IMR-90 (cell line): ENCODE results near the gene PTPRS. TPM values are rescaled to one million over a fixed set of nuclear protein-coding genes. Genes with fewer than 3 reads are reported as not detected.
"Not testable (repeated sequence)": the region's sequence is repeated elsewhere in the genome, so short reads cannot be mapped to it uniquely, and the experiment has no call there.

ENCODE experiments used
- ATAC-seq: fragments of 200-7000 bp; cut with Tn5 transposase; 2 replicates; pipeline ENCODE4 v1.9.1; 2020; ENCODE audit warnings: low read depth, mild to moderate bottlenecking, moderate library complexity
- BruUV-seq: library from RNA; stranded (reverse); fragments of 400-500 nt; replicated peaks from 2 replicates; lab custom pipeline; 2021; lab: Mats Ljungman, UMichigan
- CTCF ChIA-PET: fragments of 300-600 bp; formaldehyde crosslinking; extraction: SDS; loops from one replicate; lab custom pipeline; 2021; ENCODE audit warnings: antibody characterized with exemption; lab: Yijun Ruan, JAX
- POLR2A ChIA-PET: fragments of 300-600 bp; sonication (Branson Sonifier 250); formaldehyde crosslinking; loops from one replicate; lab custom pipeline; 2022; ENCODE audit warnings: antibody characterized with exemption; ENCODE audit not compliant: unreplicated experiment; lab: Charles Lee
- DNase-seq: peaks from one replicate; pipeline ENCODE4 v3.0.0; 2013
- H2AFZ ChIP-seq: replicated peaks from 2 replicates; pipeline ENCODE3; 2013; ENCODE audit warnings: low read length, mild to moderate bottlenecking; ENCODE audit not compliant: poor library complexity
- H2AK5ac ChIP-seq: 2 replicates; pipeline ENCODE4 v1.6.1; 2013; ENCODE audit warnings: low read depth, low read length, inconsistent platforms
- H2AK9ac ChIP-seq: replicated peaks from 2 replicates; pipeline ENCODE3; 2013; ENCODE audit warnings: mild to moderate bottlenecking, low read depth, low read length, moderate library complexity; ENCODE audit not compliant: poor library complexity
- H2BK120ac ChIP-seq: 2 replicates; pipeline ENCODE4 v1.6.1; 2013; ENCODE audit warnings: low read depth, low read length, inconsistent platforms
- H2BK15ac ChIP-seq: 3 replicates; pipeline ENCODE4 v1.6.1; 2013; ENCODE audit warnings: low read depth, low read length, inconsistent platforms
- H2BK20ac ChIP-seq: 2 replicates; pipeline ENCODE4 v1.6.1; 2013; ENCODE audit warnings: low read depth, mild to moderate bottlenecking, inconsistent platforms, low read length, moderate library complexity
- H2BK5ac ChIP-seq: 2 replicates; pipeline ENCODE4 v1.6.1; 2013; ENCODE audit warnings: mild to moderate bottlenecking, low read depth, low read length, inconsistent platforms; ENCODE audit not compliant: poor library complexity, severe bottlenecking
- H3K14ac ChIP-seq: replicated peaks from 2 replicates; pipeline ENCODE4 v1.6.1; 2013; ENCODE audit warnings: low read depth, low read length, inconsistent platforms
- H3K18ac ChIP-seq: 2 replicates; pipeline ENCODE4 v1.6.1; 2013; ENCODE audit warnings: low read depth, low read length, control low read depth
- H3K23ac ChIP-seq: 2 replicates; pipeline ENCODE4 v1.6.1; 2013; ENCODE audit warnings: low read depth, low read length, inconsistent platforms
- H3K27ac ChIP-seq: 2 replicates; pipeline ENCODE4 v1.5.1; 2013; ENCODE audit warnings: mild to moderate bottlenecking, control low read depth, low read length; ENCODE audit not compliant: insufficient read depth
- H3K27me3 ChIP-seq: 2 replicates; pipeline ENCODE4 v1.6.1; 2013; ENCODE audit warnings: low read length; ENCODE audit not compliant: control insufficient read depth, insufficient read depth
- H3K36me3 ChIP-seq: 2 replicates; pipeline ENCODE4 v1.6.1; 2013; ENCODE audit warnings: low read length, mixed read lengths; ENCODE audit not compliant: control insufficient read depth, insufficient read depth
- H3K4ac ChIP-seq: 2 replicates; pipeline ENCODE4 v1.6.1; 2013; ENCODE audit warnings: low read depth, low read length, inconsistent platforms
- H3K4me1 ChIP-seq: 2 replicates; pipeline ENCODE4 v1.6.1; 2013; ENCODE audit warnings: low read length, mixed read lengths; ENCODE audit not compliant: control insufficient read depth, insufficient read depth
- H3K4me2 ChIP-seq: 2 replicates; pipeline ENCODE4 v1.6.1; 2013; ENCODE audit warnings: low read depth, mild to moderate bottlenecking, control low read depth, low read length, moderate library complexity
- H3K4me3 ChIP-seq: 2 replicates; pipeline ENCODE4 v1.5.1; 2013; ENCODE audit warnings: low read depth, mild to moderate bottlenecking, control low read depth, low read length, moderate library complexity; ENCODE audit not compliant: insufficient read depth
- H3K56ac ChIP-seq: 2 replicates; pipeline ENCODE4 v1.6.1; 2013; ENCODE audit warnings: low read length, inconsistent platforms; ENCODE audit not compliant: insufficient read depth; ENCODE audit errors: extremely low read depth
- H3K79me1 ChIP-seq, 2 experiments: 2 replicates each; pipeline ENCODE4 v1.6.1; 2013; ENCODE audit warnings: low read length in 2 of 2, inconsistent platforms in 1 of 2, low read depth in 1 of 2
- H3K9ac ChIP-seq: 2 replicates; pipeline ENCODE4 v1.6.1; 2013; ENCODE audit warnings: low read depth, low read length, control low read depth
- H3K9me1 ChIP-seq: 2 replicates; pipeline ENCODE4 v1.6.1; 2013; ENCODE audit warnings: low read length, inconsistent platforms; ENCODE audit not compliant: insufficient read depth
- H3K9me3 ChIP-seq: 2 replicates; pipeline ENCODE4 v1.6.1; 2013; ENCODE audit warnings: low read length; ENCODE audit not compliant: control insufficient read depth, insufficient read depth
- H4K20me1 ChIP-seq: 2 replicates; pipeline ENCODE4 v1.6.1; 2013; ENCODE audit warnings: low read length, inconsistent platforms; ENCODE audit not compliant: insufficient read depth
- H4K5ac ChIP-seq: 2 replicates; pipeline ENCODE4 v1.6.1; 2013; ENCODE audit warnings: mild to moderate bottlenecking, low read depth, low read length, control low read depth
- H4K8ac ChIP-seq, 2 experiments: 2 replicates each; pipeline ENCODE4 v1.6.1; 2013; ENCODE audit warnings: low read depth in 2 of 2, low read length in 2 of 2, control low read depth in 1 of 2, inconsistent platforms in 1 of 2
- H4K91ac ChIP-seq: 2 replicates; pipeline ENCODE4 v1.6.1; 2013; ENCODE audit warnings: low read depth, low read length, inconsistent platforms; ENCODE audit not compliant: insufficient read depth
- NFE2L2 ChIP-seq: fragments of 150-350 bp; IDR thresholded peaks from 2 replicates; pipeline ENCODE4 v1.6.1; 2016; ENCODE audit warnings: low read depth, mild to moderate bottlenecking, low read length
- WGBS, 2 experiments: methylation state at CpG; one replicate each; pipeline versions ENCODE4 v1.1.5 to v1.1.7; 2013; ENCODE audit warnings: missing lambda C conversion rate in 2 of 2; ENCODE audit not compliant: insufficient read length in 1 of 2; ENCODE audit errors: extremely low coverage in 2 of 2; 5-methylcytosine and 5-hydroxymethylcytosine counted together
- dilution Hi-C: fragments of 300-500 bp; cut with HindIII; formaldehyde crosslinking; loops from one replicate; pipeline ENCODE4 v1.14.3; 2018; ENCODE audit warnings: low sequenced_read_pairs; ENCODE audit not compliant: unreplicated experiment
- in situ Hi-C: fragments of 300-500 bp; cut with MboI; formaldehyde crosslinking; loops from 3 replicates; pipeline ENCODE4 v1.14.3; 2019; ENCODE audit warnings: low sequenced_read_pairs, inconsistent platforms, mixed read lengths
- intact Hi-C: fragments of 100-400 bp; cut with micrococcal nuclease; formaldehyde crosslinking; loops from 2 replicates; pipeline ENCODE4 v1.10.0; 2022
- polyA plus RNA-seq, 3 experiments: library from polyadenylated mRNA; depleted of rRNA; stranded (reverse); fragments of >200 nt; gene quantifications; 2 replicates each; pipeline ENCODE4 v1.2.3, GENCODE V29; 2012; ENCODE audit warnings: low replicate concordance in 1 of 3
- total RNA-seq: library from RNA; depleted of rRNA; stranded (reverse); fragments of >200 nt; gene quantifications from 2 replicates; pipeline ENCODE4 v1.2.3, GENCODE V29; 2012
- TF ChIP-seq, protein P1 (sequence below): conservative IDR thresholded peaks from 2 replicates; pipeline ENCODE4 v1.5.1; 2012; ENCODE audit warnings: mild to moderate bottlenecking, low read depth, low read length, improper control_type of control experiment

The PTPRS gene
- total and polyA plus RNA-seq, 2 of the 4 experiments (the other 2 are of a cell fraction): 40.1 to 51.9 TPM

DNA sequence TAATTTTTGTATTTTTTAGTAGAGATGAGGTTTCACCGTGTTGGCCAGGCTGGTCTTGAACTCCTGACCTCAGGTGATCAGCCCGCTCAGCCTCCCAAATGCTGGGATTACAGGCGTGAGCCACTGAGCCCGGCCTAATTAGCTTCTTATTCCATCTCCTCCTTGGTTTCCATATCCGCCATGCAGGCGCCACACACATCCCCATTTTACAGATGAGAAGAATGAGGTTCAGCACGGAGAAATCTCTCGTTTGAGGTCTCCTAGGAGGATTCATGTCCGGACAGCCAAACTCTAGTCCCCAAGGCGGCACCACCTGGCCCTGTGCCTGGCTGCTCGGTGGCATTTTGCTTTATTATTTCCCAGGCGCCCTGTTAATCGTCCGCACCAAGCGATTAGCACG, 46.2 kb upstream of the PTPRS start:
- no peak overlapping the region for H4K8ac ChIP-seq
- H3K4me1 ChIP-seq: no peaks in the 10 kb centered on the region
- H4K20me1 ChIP-seq: no peaks in the 10 kb centered on the region
- H4K5ac ChIP-seq: no peak overlapping the region
- H3K4ac ChIP-seq: no peak overlapping the region
- H3K9me3 ChIP-seq: peaks cover 15% of the 10 kb centered on the region
- H3K56ac ChIP-seq: no peak overlapping the region
- no peak overlapping the region for H2BK20ac ChIP-seq
- H4K91ac ChIP-seq: no peak overlapping the region
- H3K9me1 ChIP-seq: no peaks in the 10 kb centered on the region
- H2BK15ac ChIP-seq: no peak overlapping the region
- WGBS, 2 experiments: 82% methylated on average over 9 of the region's 16 CpGs; no CpG with 5 or more reads in 1 of the 2 experiments
- H2BK5ac ChIP-seq: no peak overlapping the region
- no peaks in the 10 kb centered on the region for H3K36me3 ChIP-seq
- no peaks in the 10 kb centered on the region for H3K79me1 ChIP-seq
- H2AK5ac ChIP-seq: no peak overlapping the region
- BruUV-seq: no TSS peak
- dilution Hi-C loops: no loop called here
- H3K23ac ChIP-seq: no peak overlapping the region
- H3K27ac ChIP-seq: no peak overlapping the region
- TF ChIP-seq NFE2L2: no peak
- TF ChIP-seq, protein P1, sequence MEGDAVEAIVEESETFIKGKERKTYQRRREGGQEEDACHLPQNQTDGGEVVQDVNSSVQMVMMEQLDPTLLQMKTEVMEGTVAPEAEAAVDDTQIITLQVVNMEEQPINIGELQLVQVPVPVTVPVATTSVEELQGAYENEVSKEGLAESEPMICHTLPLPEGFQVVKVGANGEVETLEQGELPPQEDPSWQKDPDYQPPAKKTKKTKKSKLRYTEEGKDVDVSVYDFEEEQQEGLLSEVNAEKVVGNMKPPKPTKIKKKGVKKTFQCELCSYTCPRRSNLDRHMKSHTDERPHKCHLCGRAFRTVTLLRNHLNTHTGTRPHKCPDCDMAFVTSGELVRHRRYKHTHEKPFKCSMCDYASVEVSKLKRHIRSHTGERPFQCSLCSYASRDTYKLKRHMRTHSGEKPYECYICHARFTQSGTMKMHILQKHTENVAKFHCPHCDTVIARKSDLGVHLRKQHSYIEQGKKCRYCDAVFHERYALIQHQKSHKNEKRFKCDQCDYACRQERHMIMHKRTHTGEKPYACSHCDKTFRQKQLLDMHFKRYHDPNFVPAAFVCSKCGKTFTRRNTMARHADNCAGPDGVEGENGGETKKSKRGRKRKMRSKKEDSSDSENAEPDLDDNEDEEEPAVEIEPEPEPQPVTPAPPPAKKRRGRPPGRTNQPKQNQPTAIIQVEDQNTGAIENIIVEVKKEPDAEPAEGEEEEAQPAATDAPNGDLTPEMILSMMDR: no peak
- ChIA-PET POLR2A (no interaction called here), CTCF (interaction anchor here (1.3 kb wide), 1 partner anchor 9 kb away, joined by 3 read pairs; no protein-coding TSS in a partner anchor)
- ATAC-seq (no peak), DNase-seq (no peak)
- no peak overlapping the region for H2AK9ac ChIP-seq
- H3K4me3 ChIP-seq: no peak overlapping the region
- H3K27me3 ChIP-seq: peaks cover 8% of the 10 kb centered on the region; the same call in 1 of the 2 replicates
- in situ Hi-C loops: no loop called here
- H3K9ac ChIP-seq: no peak overlapping the region
- no peak overlapping the region for H3K14ac ChIP-seq
- H2BK120ac ChIP-seq: no peak overlapping the region
- H3K18ac ChIP-seq: no peak overlapping the region
- intact Hi-C loops: no loop called here
- H3K4me2 ChIP-seq: no peak overlapping the region
- H2AFZ ChIP-seq: no peak overlapping the region

DNA sequence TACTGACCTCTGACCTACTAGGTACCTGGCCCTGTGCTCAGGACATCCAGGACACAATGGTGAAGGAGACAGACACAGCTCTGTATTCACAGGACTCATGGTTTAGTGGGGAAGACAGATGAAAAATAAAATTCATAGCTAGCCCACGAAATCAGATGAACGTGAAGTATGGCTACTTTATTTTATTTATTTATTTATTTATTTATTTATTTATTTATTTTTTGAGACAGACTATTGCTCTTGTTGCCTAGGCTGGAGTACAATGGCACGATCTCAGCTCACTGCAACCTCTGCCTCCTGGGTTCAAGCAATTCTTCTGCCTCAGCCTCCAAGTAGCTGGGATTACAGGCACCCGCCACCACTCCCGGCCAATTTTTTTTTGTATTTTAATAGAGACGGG, 40.6 kb upstream of the PTPRS start:
- WGBS, 2 experiments: 90% methylated on average over 3 of the region's 6 CpGs; no CpG with 5 or more reads in 1 of the 2 experiments
- POLR2A ChIA-PET: not testable (repeated sequence)

More for the DNA sequence above, 40.6 kb upstream of the PTPRS start:
- in situ Hi-C loops, H3K79me1 ChIP-seq, H3K27ac ChIP-seq, H3K18ac ChIP-seq, H3K9me1 ChIP-seq, H3K4me2 ChIP-seq, H4K20me1 ChIP-seq, CTCF ChIA-PET, ATAC-seq, H2AFZ ChIP-seq, H3K14ac ChIP-seq, H3K36me3 ChIP-seq, H3K4me1 ChIP-seq, H3K4ac ChIP-seq, H3K56ac ChIP-seq, H2BK15ac ChIP-seq, BruUV-seq, H4K8ac ChIP-seq, H2BK20ac ChIP-seq, H2BK120ac ChIP-seq, intact Hi-C loops, H2AK5ac ChIP-seq, H4K5ac ChIP-seq, H3K4me3 ChIP-seq, DNase-seq, H3K9ac ChIP-seq, H3K23ac ChIP-seq, H2BK5ac ChIP-seq, H4K91ac ChIP-seq, dilution Hi-C loops, H2AK9ac ChIP-seq, H3K27me3 ChIP-seq: not testable (repeated sequence)
- peaks cover 14% of the 10 kb centered on the region for H3K9me3 ChIP-seq
